Cardiac fibroblast (primary cell): ENCODE data around the gene EMP2.
A peak's percentile ranks its signal among the peaks of the same experiment; 100 is the strongest.

Experiments
- DNase-seq, 2 donors: peaks; one replicate each; pipeline versions ENCODE4 v3.0.0 to v3.0.0-alpha.2; 2010; ENCODE audit warnings: low read depth in 2 of 2
- H3K4me3 ChIP-seq, 2 donors: replicated peaks in 1 of 2; 1 replicate in 1 of 2; 2 replicates in 1 of 2; pipeline ENCODE4 v1.5.1; 2011; ENCODE audit warnings: low read depth in 2 of 2, low read length in 2 of 2, mild to moderate bottlenecking in 2 of 2, moderate library complexity in 1 of 2
- CTCF ChIP-seq: IDR thresholded peaks from one replicate; pipeline ENCODE4 v1.5.1; 2011; ENCODE audit warnings: low read depth, mild to moderate bottlenecking, low read length, inconsistent platforms

EMP2 gene

GRCh38 chr16:10521681-10522274 is 58.6 kb downstream of the EMP2 start:
- TF ChIP-seq CTCF, result peak; percentile 78
- H3K4me3 ChIP-seq, result no peak overlapping the region
- DNase-seq, result peak; percentile 72 to 81

DNA sequence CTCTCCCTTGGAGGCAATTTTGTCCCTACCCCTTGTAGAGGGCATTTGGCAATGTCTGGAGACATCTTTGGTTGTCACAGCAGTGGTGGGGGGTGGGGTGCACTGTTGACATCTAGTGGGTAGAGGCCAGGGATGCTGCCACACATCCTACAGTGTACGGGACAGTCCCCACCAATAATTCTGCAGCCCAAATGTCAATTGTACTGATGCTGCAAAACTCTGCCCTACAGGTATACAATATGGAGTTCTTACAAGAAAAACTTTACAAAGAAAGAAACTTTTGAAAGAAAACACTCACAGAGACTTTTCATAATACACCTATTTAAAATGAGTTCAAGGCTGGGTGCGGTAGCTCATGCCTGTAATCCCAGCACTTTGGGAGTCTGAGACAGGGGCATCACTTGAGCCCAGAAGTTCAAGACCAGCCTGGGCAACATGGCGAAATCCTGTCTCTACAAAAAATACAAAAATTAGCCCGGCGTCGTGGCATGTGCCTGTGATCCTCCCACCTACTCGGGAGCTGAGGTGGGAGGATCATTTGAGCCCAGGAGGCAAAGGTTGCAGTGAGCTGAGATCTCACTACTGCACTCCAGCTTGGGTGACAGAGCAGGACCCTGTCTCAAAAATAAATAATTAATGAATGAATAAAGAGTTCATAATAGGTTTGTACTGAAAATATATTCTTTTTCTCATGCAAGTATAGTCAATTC is 59.4 kb downstream of the EMP2 start:
- TF ChIP-seq CTCF, result no peak
- DNase-seq, result no peak
- H3K4me3 ChIP-seq, result no peak overlapping the region

DNA sequence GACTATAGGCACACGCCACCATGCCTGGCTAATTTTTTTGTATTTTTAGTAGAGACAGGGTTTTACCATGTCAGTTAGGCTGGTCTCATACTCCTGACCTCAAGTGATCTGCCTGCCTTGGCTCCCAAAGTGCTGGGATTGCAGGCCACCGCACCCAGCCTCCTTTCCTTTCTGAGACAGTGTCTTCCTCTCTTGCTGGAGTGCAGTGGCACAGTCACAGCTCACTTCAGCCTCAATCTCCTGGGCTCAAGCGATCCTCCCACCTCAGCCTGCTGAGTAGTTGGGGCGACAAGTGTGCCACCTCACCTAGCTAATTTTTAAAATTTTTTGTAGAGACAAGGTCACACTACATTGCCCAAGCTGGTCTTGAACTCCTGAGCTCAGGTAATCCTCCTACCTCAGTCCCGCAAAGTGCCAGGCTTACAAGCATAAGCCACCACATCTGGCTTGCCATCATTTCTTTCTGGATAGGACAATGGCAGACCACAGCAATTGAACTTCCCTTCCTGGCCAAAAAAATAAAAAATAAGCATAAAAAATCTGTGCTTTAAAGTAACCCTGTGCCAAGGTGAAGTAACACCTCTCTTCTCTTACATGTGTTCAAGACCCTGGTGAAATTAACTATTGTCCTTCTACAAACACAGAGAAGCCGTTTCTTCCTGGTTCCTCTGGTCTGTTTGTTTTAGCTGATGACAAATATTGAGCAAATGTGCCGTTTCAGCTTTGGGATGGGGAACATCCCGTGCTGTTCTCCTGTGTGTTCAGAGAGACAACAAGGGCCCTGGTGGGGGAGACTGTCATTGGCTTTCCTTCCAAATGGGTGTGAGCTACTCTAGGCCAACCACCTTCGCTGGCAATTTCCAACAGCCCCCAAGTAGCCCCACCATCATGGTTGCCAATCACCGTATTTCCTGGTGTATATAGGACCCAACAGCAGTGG is 60.2 kb downstream of the EMP2 start:
- no peak for TF ChIP-seq CTCF
- peak in 1 of 2 donors; percentile 25 for DNase-seq
- no peak overlapping the region for H3K4me3 ChIP-seq

- no peak for TF ChIP-seq CTCF
- no peak for DNase-seq
- H3K4me3 ChIP-seq, result no peak overlapping the region
Observed at GRCh38 chr16:10519297-10519696, 61.1 kb downstream of the EMP2 start.

DNA sequence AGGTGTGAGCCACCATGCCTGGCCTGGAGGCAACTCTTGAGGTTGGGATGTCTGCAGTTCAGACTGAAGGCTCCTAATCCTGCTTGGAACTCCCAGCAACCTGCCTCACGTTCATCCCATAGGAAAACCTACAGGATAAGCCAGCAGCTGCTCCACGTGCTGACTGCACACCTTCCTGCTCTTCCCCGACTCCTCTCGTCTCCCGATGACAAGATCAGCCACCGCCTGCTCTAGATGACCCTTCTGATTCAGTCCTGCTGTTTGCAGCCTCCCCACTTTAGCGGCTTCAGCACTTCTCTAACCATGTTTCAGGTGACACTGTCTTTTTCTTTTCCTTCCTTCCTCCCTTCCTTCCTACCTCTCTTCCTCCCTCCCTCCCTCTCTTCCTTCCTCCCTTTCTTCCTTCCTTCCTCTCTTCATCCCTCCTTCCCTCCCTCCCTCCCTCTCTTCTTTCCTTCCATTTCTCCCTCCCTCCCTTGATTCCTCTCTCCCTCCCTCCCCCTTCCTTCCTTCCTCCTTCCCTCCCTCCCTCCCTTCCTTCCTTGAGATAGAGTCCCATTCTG is 61.8 kb downstream of the EMP2 start:
- no peak overlapping the region for H3K4me3 ChIP-seq
- TF ChIP-seq CTCF, result no peak
- DNase-seq, result no peak

DNA sequence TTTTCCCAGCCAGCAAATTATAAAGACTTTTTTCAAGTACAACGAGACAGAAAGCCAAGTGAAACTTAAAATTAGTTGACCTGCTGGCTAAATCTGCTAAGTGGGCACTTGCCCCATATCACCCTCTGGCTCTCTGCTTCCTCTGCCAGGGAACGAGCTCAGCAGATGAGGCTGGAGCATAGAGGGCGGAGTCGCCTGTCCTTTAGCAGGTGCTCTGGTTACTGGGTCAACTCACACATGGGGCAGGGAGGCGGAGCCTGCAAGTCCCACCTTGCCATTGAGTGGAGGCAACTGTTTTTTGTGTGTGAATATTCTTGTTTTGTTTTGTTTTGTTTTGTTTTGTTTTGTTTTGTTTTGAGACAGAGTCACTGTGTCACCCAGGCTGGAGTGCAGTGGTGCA is 62.5 kb downstream of the EMP2 start:
- H3K4me3 ChIP-seq, result no peak overlapping the region
- TF ChIP-seq CTCF, result no peak
- no peak for DNase-seq
